Motor neuron (in vitro differentiated cells): ENCODE data around the gene LTBP1. TPM values are rescaled to one million over a fixed set of nuclear protein-coding genes. Genes with fewer than 3 reads are reported as not detected.

Source experiments
- ATAC-seq, 8 experiments: fragments of 200-7000 bp; cut with Tn5 transposase; replicated peaks in 6 of 8; 2 replicates each; pipeline ENCODE4 v1.8.0; 2021; ENCODE audit warnings: mild to moderate bottlenecking in 8 of 8, moderate library complexity in 8 of 8
- H3K27ac ChIP-seq, 2 donors: fragments of 250-450 bp; sonication (Bioruptor Pico); 2 replicates each; pipeline ENCODE4 v1.9.0; 2021; ENCODE audit warnings: antibody characterized with exemption in 2 of 2, mild to moderate bottlenecking in 2 of 2, moderate library complexity in 1 of 2
- H3K4me1 ChIP-seq, 2 donors: fragments of 250-450 bp; sonication (Bioruptor Pico); replicated peaks in 1 of 2; 2 replicates each; pipeline ENCODE4 v1.6.1; 2021; ENCODE audit warnings: antibody characterized with exemption in 2 of 2, mild to moderate bottlenecking in 2 of 2, moderate library complexity in 1 of 2
- H3K4me3 ChIP-seq, 5 donors: fragments of 250-450 bp; sonication (Bioruptor Pico); 2 replicates each; pipeline ENCODE4 v1.9.0; 2021; ENCODE audit warnings: antibody characterized with exemption in 5 of 5, mild to moderate bottlenecking in 5 of 5, moderate library complexity in 4 of 5
- WGBS, 10 experiments: fragments of 450-650 bp; shearing (Covaris generic); methylation state at CpG; one replicate each; pipeline ENCODE4 v1.0.0; 2022; 5-methylcytosine and 5-hydroxymethylcytosine counted together
- in situ Hi-C, 9 experiments: fragments of 400-800 bp; cut with MboI; loops; one replicate each; pipeline ENCODE4 v1.15.0; 2021; ENCODE audit warnings: low sequenced_read_pairs in 9 of 9, low pct_unique_long_range_greater_than_20kb in 2 of 9; ENCODE audit not compliant: unreplicated experiment in 9 of 9
- total RNA-seq, 8 experiments: library from RNA; unstranded; fragments of 300-600 nt; gene quantifications; 2 replicates each; pipeline versions ENCODE4 v1.2.3 to v1.2.4, GENCODE V29; 2022

The LTBP1 gene
- total RNA-seq, 8 experiments from 2014 or later = 2.8 to 692 (median 20.8) TPM

DNA sequence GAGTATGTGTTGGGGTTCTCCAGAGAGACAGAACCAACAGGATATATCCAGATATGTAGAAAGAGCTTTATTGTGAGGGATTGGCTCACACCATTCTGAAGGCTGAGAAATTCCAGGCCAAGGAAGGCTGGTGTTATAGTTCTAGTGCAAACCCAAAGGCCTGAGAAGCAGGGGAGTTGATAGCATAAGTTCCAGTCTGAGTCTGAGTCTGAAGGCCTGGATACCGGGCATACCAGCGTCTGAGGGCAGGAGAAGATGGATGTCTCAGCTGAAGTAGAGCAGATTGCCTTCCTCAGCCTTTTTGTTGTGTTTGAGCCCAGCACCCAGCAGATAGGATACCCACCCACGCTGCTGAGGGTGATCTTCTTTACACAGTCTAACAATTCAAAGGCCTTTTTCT, 318.0 kb downstream of the LTBP1 start:
- H3K4me3 ChIP-seq = no peak overlapping the region
- no peak overlapping the region for H3K27ac ChIP-seq
- in situ Hi-C loops = no loop called here
- ATAC-seq = no peak
- 67 to 100% (median 100%) methylated on average over 1 of the region's 3 CpGs; no CpG with 5 or more reads in 7 of the 10 experiments for WGBS, 10 experiments
- H3K4me1 ChIP-seq = no peaks in the 10 kb centered on the region

DNA sequence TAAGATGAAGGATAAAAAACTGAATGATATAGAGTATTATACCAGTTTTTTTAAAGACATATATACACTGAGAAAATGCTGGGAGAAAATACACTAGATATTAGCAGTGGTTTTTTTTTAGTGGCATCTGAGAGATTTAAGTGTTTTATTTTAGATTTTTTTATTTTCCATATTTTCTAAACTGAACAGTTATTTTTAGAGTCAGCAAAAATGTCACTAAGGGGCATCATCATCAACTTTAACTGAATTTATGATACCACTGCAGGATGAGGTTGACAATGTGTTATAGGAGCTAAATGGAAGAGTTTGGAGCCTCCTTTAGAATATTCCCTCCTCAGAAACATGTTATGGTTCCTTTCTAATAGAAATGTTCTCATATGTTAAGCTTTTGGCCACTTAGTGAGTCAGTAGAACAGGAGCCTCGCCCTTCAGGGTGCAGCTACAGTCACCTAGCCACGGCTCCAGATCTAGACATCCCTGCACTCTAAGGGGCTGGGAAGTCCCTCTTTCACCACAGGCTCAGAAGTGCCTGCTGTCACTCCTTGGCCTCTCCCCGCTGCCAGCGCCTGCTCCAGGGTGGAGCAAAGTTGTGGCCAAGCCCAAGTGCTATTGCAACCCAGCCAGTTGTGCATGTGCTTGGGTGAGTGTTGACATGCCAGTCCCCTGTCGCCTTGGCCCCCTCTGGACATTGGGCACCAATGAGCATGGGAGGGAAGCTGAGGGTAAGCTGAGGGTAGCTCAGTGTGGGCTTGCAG, 319.0 kb downstream of the LTBP1 start:
- 0 to 96% (median 73%) methylated on average over 1 to 4 of the region's 5 CpGs; no CpG with 5 or more reads in 4 of the 10 experiments for WGBS, 10 experiments
- ATAC-seq = peak in 2 of 8 experiments; percentile 85 to 92
- in situ Hi-C loops = no loop called here
- Histone ChIP-seq H3K4me3 (no peak overlapping the region), H3K4me1 (no peaks in the 10 kb centered on the region), H3K27ac (no peak overlapping the region)

DNA sequence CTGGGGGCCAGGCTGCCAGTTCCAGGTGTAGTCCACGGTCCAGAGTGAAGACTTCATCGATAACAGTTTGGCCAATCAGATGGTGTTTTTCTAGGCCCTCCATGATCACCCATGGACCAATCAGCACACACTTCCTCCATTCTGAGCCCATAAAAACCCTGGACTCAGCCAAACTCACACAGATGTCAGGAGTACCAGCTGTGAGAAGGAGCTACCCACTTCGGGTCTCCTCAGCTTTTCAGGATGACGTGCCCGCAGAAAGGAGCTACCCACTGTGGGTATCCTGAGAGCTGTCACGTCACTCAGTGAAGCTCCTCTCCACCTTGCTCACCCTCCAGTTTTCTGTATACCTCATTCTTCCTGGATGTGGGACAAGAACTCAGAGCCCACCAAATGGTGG, 319.7 kb downstream of the LTBP1 start:
- in situ Hi-C loops = no loop called here
- no peak overlapping the region for H3K4me3 ChIP-seq
- WGBS, 10 experiments = 90 to 100% (median 95%) methylated on average over 3 to 6 of the region's 6 CpGs; no CpG with 5 or more reads in 5 of the 10 experiments
- H3K27ac ChIP-seq = no peak overlapping the region
- no peaks in the 10 kb centered on the region for H3K4me1 ChIP-seq
- no peak for ATAC-seq

DNA sequence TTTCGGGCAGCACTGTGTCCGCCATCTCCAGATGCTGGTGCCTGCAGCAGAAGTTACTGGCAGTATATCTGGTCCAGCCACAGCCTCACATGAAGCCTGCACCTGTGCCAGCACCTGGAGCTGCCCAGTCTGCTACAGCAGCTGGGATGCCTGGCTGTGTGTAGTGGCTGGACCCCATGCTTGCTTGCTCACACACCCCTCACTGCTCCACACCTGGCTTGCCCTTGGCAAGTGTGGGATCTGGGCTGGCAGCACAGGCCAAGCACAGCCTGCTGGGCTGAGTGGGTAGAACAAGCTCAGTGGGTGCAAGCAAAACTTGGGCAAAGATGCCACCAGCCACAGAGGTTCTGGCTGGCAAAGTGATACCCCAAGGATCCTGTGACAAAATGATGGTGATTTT, 320.3 kb downstream of the LTBP1 start:
- no peaks in the 10 kb centered on the region for H3K4me1 ChIP-seq
- H3K4me3 ChIP-seq = no peak overlapping the region
- no peak for ATAC-seq
- 100% methylated on average over 1 to 2 of the region's 2 CpGs; no CpG with 5 or more reads in 8 of the 10 experiments for WGBS, 10 experiments
- in situ Hi-C loops = no loop called here
- H3K27ac ChIP-seq = no peak overlapping the region

DNA sequence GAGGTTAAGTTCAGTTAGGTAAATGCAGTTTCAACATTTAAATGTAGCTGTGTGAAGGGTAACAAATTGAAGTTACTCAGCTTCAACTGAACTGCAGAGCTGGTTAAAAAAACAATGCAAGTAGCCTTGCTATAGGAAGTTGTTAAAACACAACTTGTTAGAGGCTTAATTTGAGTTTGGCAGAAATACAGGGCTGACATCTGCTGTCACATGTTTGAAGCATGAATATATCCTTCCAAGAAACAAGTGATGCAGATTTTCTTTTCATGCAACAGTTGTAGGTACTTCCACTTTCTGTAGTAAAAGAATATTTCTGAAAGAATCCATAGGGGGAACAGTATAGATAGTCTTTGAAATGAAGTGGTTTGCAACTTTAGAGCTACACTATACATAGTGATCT, 321.0 kb downstream of the LTBP1 start:
- Histone ChIP-seq H3K27ac (no peak overlapping the region), H3K4me1 (no peaks in the 10 kb centered on the region), H3K4me3 (no peak overlapping the region)
- ATAC-seq = no peak
- in situ Hi-C loops = no loop called here

DNA sequence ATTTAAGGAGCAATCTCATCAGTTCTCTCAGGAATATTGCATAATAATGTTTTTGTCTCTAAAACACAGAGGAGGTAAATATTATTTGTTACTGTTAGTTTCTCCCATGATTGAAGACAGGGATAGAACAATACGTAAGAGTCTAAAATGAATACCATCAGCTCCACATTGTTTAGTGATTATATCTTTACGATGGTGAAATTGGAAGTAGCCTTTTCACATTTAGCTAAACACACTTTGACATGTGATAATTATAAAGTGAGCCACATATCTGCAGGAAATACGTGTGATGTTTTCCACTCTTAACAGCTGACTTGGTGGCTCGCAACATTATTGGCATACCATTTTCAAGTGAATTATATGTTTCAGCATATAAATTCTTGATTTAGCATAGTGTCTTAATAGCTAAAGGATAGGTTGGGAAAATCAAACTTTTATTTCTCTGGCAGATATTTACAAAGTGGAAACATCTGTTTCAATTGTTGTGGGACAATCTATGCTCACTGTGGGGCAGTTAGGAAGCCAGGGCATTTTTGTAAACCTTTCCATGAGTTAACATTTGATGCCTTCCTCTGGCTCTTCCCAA, 321.6 kb downstream of the LTBP1 start:
- H3K4me3 ChIP-seq = no peak overlapping the region
- no peaks in the 10 kb centered on the region for H3K4me1 ChIP-seq
- ATAC-seq = no peak
- no peak overlapping the region for H3K27ac ChIP-seq
- WGBS, 10 experiments = 48 to 96% (median 75%) methylated on average over 1 to 4 of the region's 4 CpGs; no CpG with 5 or more reads in 1 of the 10 experiments
- in situ Hi-C loops = no loop called here

DNA sequence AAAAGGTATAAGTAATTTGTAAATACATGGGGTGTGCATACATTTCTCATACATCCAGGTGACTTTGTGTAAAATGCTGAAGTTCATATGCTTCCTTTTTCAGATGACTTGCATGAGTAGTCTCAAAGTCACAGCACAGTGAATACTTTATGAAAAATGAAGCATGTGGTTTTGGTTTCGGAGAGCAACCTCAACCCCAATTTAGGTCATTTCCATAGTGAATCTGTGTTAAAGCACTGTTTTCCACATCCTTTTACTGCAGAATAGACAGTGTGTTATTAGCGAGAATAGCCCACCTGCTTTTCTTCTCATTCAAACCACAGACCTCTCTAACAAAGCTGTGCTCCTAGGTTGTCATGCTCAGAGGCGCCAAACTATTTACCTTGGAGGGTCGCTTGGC, 325.2 kb downstream of the LTBP1 start:
- H3K4me1 ChIP-seq = no peaks in the 10 kb centered on the region
- in situ Hi-C loops = no loop called here
- no peak overlapping the region for H3K27ac ChIP-seq
- ATAC-seq = no peak
- 50 to 100% (median 93%) methylated on average over 1 to 4 of the region's 4 CpGs; no CpG with 5 or more reads in 1 of the 10 experiments for WGBS, 10 experiments
- H3K4me3 ChIP-seq = no peak overlapping the region

DNA sequence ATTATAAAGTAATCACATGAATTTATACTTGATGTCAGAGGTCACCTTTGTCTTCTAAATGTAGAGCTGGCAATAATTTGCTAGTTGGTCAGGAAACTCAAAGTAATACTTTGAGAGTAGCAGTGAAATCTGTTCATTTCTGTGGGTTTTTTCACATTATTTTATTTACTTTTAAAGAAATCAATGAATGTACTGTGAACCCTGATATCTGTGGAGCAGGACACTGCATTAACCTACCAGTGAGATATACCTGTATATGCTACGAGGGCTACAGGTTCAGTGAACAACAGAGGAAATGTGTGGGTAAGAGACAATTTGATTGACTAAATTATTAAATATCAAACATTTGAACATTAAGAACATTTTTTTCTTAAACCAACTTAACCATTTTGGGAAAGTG, 326.7 kb downstream of the LTBP1 start:
- 86 to 100% (median 100%) methylated on average over 1 of the region's 1 CpG; no CpG with 5 or more reads in 5 of the 10 experiments for WGBS, 10 experiments
- ATAC-seq = no peak
- in situ Hi-C loops = no loop called here
- Histone ChIP-seq H3K27ac (no peak overlapping the region), H3K4me1 (no peaks in the 10 kb centered on the region), H3K4me3 (no peak overlapping the region)

DNA sequence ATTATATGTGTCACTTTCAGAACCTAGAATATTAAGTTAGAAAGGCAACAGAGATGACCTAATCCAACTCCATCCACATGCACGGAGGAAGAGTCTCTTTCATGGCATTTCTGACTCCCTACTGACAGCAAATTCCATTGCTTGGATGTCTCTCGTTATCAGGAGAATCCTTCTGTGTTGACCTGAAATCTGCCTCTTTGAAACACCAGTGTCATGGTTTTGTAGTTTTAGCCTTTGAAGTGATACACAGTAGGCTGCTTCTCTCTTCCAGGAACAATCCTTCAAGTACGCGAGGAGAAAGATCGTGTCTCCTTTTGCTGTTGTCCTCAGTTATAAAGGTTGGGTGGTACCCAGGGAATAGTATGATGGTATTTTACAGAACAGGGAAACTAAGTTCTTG, 327.8 kb downstream of the LTBP1 start:
- WGBS, 10 experiments = 60 to 100% (median 94%) methylated on average over 1 to 5 of the region's 5 CpGs; no CpG with 5 or more reads in 1 of the 10 experiments
- no peak overlapping the region for H3K4me3 ChIP-seq
- ATAC-seq = no peak
- no peaks in the 10 kb centered on the region for H3K4me1 ChIP-seq
- in situ Hi-C loops = no loop called here
- no peak overlapping the region for H3K27ac ChIP-seq

DNA sequence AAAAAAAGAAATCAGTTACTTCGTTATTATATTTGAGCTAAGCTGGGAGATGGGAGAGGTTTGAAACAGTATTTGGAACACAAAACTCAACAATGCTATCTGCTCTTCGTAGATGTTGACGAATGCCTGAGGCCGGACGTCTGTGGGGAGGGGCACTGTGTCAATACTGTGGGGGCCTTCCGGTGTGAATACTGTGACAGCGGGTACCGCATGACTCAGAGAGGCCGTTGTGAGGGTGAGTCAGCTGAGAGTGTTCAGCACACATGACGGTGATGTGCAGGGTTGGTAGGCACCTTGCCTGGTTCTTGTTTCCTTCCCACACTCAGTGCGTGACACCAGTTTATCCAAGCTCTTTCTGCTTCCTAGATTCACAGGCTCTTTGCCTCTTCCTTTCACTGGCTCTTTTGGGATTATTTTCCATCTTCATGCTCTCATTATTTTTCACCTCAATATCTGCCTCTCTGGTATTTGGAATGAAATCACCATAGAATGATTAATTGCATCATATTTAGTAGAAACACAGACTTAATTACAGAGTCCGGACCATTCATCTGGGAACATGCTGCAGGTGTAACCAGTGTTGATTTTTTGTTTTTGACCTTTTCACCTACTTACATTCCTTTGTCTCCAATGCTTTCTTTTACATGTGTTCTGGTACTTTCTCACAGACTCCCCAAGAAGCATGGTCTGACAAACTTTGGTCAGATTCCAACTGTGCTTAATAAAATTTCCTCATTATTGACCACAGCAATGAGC, 329.1 kb downstream of the LTBP1 start:
- WGBS, 10 experiments = 22 to 93% (median 71%) methylated on average over 1 to 9 of the region's 12 CpGs
- no peak overlapping the region for H3K27ac ChIP-seq
- peak in 7 of 8 experiments; percentile 80 to 100 (median 89) for ATAC-seq
- H3K4me1 ChIP-seq = no peaks in the 10 kb centered on the region
- in situ Hi-C loops = no loop called here
- H3K4me3 ChIP-seq = no peak overlapping the region

DNA sequence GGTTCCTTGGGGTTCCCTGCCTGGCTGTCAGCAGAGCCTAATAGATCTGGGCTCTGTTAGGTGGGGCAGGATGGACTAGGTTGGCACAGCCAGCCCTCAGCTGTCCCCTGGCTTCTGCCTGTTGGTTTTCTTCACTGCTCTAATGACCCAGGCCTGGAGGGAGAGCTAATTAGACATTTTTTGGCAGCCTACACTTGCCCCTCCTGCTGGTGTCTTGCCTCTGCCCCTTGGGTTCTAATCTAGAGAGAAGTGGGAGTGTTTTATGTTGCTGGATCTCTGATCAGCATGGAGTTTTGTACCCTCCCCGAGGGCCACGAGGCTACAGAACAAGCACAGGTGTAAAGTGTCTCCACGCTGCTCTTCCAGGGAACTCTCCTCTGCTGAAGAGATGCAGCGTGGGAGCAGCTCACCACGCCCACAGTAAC, 330.3 kb downstream of the LTBP1 start:
- Histone ChIP-seq H3K4me3 (no peak overlapping the region), H3K27ac (no peak overlapping the region), H3K4me1 (no peaks in the 10 kb centered on the region)
- WGBS, 10 experiments = 54 to 100% (median 79%) methylated on average over 1 to 5 of the region's 5 CpGs; no CpG with 5 or more reads in 4 of the 10 experiments
- ATAC-seq = no peak
- in situ Hi-C loops = no loop called here

DNA sequence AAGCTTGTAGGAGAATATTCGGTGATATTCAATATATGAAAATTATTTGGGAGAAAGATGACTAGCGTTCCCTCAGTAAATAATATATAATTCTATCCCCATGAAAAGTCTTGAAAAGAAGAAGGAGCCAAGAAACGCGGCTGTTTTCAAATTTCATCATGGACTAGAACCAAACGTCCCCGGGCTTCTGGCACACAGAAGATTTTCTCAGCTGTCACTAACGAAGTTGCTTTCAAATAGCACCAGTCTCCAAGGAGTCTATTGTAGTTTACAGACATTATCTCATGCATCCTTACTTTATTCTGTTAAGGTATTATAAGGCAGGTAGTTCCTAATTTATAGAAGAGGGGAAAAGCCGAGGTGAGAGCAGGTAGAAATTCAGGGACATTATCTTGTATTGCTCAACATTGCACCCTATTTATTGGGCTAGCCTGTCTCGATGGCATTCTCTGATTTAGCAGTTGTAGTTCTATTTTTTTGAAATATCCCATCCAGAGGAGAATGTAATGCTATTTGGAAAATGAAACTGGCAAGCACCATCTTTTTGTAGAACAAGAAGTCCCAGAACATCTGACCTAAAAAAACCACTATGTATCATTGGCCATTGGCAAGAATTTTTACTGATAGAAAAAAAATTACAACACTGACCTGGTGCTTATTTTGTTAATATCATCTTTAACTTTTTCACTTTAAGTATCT, 331.6 kb downstream of the LTBP1 start:
- in situ Hi-C loops = no loop called here
- H3K4me3 ChIP-seq = no peak overlapping the region
- ATAC-seq = no peak
- 35 to 97% (median 76%) methylated on average over 4 to 9 of the region's 9 CpGs; no CpG with 5 or more reads in 1 of the 10 experiments for WGBS, 10 experiments
- no peaks in the 10 kb centered on the region for H3K4me1 ChIP-seq
- no peak overlapping the region for H3K27ac ChIP-seq

DNA sequence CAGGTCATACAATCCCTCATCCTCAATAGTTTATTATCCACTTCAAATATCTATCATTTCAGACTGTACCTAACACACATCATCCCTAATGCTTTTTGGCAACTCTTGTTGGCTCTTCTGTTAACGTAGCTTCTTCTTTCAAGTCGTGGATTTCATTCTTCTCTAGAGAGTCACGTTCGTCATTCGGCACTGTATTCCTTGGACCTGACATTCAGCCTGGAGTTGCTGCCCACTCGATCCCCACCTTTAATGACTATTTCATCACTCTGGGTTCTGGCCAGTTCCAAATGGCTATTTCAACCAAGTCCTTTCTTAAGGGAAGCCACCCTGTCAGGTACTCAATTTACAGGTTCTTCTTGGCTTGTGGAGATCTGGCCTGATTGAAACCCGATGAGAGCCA, 337.5 kb downstream of the LTBP1 start:
- ATAC-seq = no peak
- WGBS, 10 experiments = 93 to 100% (median 98%) methylated on average over 1 to 7 of the region's 7 CpGs
- in situ Hi-C loops = no loop called here
- Histone ChIP-seq H3K4me1 (no peaks in the 10 kb centered on the region), H3K27ac (no peak overlapping the region), H3K4me3 (no peak overlapping the region)
